Esophagus mucosa (tissue), 1 donor: ENCODE measurements around the gene MAD1L1. TPM values are rescaled to one million over a fixed set of nuclear protein-coding genes. Genes with fewer than 3 reads are reported as not detected.
"Not testable (repeated sequence)": the region's sequence is repeated elsewhere in the genome, so short reads cannot be mapped to it uniquely, and the experiment has no call there.

Source experiments
- ATAC-seq: fragments of 200-7000 bp; cut with Tn5 transposase; one replicate; pipeline ENCODE4 v1.9.1; 2020
- total RNA-seq: library from RNA; stranded (reverse); gene quantifications from one replicate; pipeline ENCODE4 v1.2.4, GENCODE V29; 2023
- donor health status: DM: yes; HTN: yes; CAD: no.

Gene MAD1L1
- total RNA-seq, 1 donor from 2014 or later, result 23.7 TPM

DNA sequence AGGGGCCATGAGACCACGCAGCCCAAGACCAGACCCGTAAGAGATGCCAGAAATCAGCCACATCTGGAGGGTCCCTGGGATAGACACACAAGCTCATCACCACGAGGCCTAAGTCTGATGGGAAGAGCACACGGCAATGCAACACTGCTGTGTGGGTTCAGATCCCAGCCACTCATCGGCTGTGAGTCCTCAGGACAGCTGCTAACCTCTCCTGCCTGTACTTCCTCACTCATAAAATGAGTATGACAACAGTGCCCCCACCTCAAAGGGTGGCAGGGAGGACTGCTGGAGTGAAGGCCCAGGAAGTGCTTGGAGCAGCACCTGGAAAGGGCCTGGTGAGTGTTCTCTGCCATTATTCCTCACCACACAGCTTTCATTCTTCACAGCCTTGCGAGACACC, 60.9 kb downstream of the MAD1L1 start:
- ATAC-seq, result no peak

DNA sequence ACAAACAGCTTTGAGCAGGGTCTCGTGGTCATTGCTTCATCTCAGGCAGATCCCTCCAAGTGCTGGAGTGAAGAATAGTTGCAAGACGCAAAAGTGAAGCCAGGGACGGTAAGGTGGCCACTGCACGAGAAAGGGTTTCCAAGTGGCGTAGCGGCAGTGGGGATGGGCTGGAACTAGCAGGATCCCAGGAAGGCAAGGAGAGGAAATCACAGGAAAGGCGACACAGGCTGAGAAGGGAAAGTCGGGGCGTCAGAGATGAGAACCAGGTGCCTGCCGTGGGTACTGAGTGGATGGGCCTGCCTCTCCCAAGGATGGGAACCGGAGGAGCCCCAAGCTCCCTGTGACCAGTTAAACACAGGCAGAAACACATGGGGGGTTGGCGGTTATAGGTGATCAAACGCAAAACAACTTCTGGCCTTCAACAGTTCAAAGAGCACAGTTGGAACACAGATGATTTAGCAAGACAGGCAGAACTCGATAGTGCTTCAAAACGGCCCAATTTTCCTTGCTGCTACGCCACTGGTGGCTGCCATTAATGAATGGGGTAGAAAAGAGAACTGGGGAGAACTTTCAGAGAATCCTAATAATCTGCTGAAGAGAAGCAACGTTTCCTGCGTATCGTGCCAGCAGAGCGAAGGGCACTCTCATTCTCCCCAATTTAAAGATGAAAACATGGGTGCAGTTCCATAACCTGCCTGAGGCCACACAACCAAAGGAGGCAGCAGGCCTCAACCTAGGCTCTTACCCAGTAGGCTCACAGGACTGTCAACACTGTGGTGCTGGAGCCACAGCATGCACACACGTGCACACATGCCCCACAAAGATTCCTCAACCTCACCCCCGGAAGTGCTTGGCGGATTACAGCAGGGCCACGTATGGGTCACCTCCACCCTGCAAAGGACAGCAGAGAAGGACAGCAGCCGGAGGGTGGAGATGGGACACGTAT, 61.9 kb downstream of the MAD1L1 start:
- no peak for ATAC-seq

DNA sequence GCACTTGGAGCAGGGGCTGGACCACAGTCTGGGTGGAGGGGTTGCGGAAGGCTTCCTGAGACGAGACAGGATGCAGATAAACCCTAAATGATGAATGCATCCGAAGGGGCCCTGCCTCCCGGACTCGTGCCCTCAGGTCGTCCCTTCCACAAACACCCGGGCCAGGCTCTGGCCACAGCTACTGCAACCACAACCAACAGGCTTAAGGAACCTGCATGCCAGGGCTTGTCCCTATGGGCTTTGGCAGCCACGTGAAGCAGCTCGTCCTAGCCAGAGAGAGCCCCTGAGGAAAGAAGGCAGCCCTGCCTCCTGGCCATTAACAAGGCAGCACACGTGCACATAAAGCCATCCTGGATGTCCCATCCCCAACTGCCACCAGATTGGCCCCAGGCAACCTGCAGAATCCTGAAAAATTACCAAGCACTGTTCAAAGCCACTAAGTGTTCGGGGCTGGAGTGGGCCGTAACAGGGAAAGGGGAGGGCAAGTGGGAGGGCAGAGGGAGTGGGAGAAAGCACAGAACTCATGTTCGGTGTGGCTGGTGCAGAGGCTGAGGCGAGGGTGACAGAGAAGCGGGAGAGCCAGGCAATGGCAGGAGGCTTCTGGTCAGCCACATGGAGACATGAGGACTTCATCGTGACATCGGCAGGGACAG, 62.7 kb downstream of the MAD1L1 start:
- ATAC-seq, result peak; percentile 63

GRCh38 chr7:2168615-2169311, 64.0 kb downstream of the MAD1L1 start:
- ATAC-seq, result peak; percentile 77

DNA sequence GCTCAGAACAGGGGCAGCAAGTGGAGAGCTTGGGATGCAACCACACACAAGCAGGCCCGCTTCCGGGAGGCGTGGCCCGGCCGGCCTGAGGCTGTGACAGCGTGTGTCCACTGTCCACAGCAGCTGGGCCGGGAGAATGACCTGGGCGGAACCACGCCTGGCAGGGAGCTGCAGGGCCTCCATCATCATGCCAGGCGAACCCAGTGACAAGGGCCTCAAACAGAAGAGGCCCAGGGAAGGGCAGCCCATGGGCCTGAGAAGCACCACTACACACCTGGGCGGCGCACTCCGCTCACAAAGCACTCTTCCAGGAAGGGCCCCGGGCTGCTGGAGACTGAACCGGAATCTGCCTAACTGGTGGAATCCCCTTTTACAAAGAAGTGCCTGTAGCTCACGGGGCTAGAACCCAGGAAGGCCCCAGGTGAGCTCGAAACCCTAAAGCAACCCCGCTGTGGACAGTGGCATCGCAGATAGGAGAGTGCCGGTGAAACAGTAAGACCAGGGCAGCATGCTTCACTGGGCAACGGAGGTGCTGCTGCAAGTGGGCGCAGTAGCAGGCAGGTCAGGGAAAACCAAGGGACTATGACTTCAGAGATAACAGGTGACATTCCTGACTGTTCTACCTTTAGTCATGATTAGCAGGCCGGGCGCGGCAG, 66.0 kb downstream of the MAD1L1 start:
- no peak for ATAC-seq

DNA sequence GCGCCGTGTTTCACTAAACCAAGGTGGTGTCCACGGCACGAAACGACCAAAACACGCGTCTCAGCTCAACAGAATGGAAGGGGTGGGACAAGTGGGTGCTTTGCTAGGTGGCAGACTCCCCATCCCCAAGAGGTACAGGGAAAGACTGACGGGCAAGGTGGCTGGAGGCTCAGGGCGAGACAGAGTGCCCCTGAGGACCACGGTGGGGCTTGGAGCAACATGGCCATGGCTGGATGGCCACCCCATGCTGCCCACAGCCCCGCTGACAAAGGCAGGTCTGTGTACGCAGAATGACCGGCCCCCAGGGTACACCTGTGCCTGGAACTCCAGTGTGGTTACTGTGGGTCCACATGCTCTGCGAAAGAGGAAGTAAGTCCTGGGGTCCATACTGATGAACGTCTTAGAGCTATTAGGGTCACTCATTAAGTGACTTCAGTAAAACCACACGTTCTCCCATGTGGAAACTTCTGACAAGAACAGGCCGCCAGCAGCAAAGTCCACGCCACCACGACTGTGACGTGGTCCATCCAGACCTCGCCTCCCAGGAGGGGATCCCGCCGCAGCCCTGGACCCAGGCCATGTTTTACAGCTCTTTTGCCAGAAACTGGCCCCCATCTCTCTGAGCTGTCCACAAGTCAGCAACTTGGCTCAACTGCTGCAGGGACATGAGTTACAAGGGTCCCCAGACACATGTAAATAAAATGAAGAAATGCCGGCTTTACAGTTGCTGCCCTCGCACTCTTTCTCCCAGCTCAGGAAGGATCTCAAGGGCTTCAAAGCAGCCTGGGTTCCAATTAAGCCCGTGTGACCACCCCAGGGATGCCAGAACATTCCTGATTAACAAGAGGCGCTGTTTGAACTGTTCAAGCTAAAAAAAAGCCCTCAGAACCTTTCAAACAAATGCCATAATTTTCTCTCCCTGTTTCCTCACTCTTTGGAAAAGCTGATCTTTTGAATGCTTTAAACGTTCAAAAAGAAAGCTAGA, 66.8 kb downstream of the MAD1L1 start:
- no peak for ATAC-seq

- no peak for ATAC-seq
Measured at GRCh38 chr7:2165239-2165609, 67.5 kb downstream of the MAD1L1 start.

DNA sequence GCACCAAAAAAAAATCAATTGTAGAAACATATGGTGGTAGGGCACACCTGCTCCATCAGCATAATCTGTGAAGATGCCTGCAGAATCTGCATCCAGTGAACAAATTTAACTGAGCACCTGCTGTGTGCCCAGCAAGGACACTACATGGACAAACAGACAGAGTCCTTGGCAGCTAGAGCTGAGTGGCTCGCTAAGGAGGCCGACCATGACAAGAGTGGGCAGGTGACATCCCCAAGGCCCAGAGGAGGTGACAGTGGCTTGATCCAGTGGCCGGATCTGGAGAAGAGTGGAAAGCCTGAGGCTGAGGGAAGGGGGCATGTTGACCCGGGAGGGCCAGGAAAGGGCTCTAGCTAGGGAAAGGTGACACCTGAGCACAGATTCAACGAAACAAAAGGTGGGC, 68.1 kb downstream of the MAD1L1 start:
- no peak for ATAC-seq

DNA sequence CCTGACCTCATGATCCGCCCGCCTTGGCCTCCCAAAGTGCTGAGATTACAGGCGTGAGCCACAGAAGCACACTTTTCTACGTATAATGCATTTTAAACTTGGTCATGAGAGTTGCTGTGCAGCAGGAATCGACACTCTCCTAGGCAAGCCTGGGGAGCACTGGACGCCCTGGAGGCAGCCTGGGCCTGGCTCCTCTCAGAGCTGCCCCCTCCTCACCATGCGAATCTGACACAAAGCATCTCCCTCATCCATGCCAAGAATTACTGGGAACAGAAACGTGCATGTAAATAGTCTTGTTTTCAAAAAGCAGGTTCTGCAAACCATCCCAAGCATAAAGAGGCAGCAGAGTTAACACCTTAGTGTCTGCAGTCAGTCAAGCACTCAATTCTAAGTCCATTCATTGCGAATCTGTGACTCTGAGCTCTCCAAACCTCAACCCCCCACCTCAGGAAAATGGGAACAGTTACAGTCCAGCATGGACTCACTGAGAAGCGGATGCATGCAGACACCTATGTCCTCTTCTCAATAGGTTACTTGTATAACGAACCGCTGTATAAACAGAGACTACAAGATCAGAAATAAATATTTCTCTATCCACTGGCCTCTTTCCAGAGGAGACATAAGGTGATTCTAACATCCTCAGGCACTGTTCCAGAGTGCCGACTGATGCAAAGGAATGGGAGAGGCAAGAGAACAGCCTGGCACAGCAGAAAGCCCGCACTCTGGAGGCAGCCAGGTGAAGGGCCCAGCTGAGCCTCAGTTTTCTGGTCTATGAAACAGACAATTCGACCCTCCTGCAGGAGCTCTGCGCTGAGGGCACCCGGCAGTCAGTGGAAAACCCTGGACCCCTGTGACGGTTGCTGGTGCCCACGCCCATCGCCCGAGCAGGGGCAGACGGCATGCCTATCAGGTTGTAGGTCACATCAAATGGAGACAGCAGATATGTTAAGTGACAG, 68.9 kb downstream of the MAD1L1 start:
- ATAC-seq, result no peak

GRCh38 chr7:2162959-2163358, 69.8 kb downstream of the MAD1L1 start:
- ATAC-seq, result no peak

DNA sequence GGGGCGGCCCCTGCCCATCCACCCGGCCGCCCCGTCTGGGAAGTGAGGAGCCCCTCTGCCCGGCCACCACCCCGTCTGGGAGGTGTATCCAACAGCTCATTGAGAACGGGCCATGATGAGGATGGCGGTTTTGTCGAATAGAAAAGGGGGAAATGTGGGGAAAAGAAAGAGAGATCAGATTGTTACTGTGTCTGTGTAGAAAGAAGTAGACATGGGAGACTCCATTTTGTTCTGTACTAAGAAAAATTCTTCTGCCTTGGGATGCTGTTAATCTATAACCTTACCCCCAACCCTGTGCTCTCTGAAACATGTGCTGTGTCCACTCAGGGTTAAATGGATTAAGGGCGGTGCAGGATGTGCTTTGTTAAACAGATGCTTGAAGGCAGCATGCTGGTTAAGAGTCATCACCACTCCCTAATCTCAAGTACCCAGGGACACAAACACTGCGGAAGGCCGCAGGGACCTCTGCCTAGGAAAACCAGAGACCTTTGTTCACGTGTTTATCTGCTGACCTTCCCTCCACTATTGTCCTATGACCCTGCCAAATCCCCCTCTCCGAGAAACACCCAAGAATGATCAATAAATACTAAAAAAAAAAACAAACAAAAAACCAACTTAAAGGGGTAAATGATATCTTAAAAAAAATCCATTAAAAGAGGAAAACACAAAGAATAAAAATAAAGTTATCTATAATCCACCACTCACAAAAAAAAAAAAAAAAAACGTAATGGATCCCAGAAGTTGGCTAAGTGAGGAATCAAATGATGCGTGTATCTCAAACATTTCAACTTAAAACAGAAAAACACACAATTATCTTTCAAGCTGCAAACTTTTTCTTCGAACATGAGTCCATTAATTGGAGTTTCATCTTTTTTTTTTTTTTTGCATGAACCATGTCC, 70.5 kb downstream of the MAD1L1 start:
- ATAC-seq, result not testable (repeated sequence)

DNA sequence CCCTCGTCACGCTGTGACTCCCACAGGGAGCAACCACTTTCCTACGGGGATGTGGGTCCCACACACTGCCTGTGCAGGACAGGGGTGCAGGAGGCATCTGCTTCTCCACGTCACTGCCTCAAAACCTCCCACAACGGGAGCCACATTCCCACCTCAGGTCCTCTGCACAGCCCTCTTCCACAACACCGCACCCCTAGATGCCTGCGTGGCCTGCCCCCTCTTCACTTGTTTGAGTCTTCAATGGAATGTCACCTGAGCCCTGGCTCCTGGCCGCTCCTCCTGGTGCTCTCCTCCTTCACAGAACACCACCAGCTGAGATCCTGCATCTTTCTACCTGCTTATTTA, 73.6 kb downstream of the MAD1L1 start:
- no peak for ATAC-seq

- ATAC-seq, result no peak
Measured at GRCh38 chr7:2158331-2159175, 74.2 kb downstream of the MAD1L1 start.

DNA sequence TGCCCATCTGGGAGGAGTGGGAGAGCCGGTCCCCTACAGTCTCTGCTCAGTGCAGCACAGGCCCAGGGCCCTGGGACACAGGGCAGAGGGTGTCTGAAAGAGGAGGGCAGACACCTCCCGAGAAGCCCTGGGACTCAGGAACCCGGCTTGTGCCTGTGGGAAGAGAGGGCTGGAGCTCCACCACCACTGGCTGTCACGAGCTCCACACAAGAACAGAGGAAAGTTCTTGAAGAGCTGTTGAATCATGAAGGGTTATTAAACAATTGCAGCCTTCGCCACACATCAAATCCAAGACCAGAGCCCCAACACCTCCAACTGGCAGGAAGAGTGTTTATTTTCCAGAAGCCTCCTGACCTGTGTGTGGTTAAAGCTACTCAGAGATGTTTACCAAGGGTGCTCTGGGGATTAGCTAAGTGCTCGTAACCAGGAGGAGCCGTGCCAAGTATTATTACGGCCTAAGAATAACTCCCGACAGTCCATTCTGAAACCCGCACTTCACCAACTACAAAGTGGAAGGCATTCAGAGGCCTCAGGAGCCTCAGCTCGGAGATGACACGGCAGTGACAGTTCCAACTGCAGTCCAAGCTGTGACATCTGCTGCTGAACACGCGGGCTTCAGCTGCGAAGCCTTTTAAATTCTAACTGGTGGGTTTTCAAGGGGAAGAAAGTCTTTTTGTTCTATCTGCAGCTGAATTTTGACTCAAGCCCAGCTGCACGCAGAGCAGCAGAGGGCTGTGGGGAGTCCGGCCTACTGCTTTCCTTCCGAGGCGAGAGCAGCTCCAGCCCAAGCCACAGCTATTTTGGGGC, 75.1 kb downstream of the MAD1L1 start:
- ATAC-seq, result peak; percentile 52

GRCh38 chr7:2156756-2157472, 75.8 kb downstream of the MAD1L1 start:
- ATAC-seq, result no peak

GRCh38 chr7:2154831-2155230, 77.9 kb downstream of the MAD1L1 start:
- ATAC-seq, result no peak

DNA sequence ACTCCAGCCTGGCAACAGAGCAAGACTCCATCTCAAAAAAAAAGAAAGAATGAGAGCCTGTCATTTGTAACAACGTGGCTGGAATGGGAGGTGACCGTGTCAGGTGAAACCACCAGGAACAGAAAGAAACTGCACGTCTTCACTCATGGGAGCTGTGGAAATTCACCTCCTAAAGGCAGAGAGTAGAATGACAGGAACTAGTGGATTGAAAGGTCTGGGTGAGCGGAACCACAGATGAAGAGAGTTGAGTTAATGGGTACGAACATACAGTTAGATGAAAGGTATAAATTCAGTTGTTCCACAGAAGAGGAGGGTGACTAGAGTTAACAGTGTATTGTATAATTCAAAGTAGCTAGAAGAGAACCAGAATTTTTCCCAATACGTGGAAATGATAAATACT, 78.6 kb downstream of the MAD1L1 start:
- ATAC-seq, result no peak
